Lower leg skin (tissue), 3 donors: ENCODE data around the gene YPEL1.

Experiments
- CTCF ChIP-seq, 3 donors: fragments of 450-650 bp; IDR thresholded peaks; one replicate each; pipeline ENCODE4 v1.5.1; 2016; ENCODE audit warnings: antibody characterized with exemption in 3 of 3, mild to moderate bottlenecking in 3 of 3, moderate library complexity in 2 of 3
- POLR2A ChIP-seq, 2 donors: fragments of 450-650 bp; IDR thresholded peaks; one replicate each; pipeline ENCODE4 v1.6.1; 2016 to 2017; ENCODE audit warnings: antibody characterized with exemption in 2 of 2, mild to moderate bottlenecking in 1 of 2, moderate library complexity in 1 of 2

- no peak for TF ChIP-seq CTCF (IDR thresholded peaks at IDR 0.05)
- TF ChIP-seq POLR2A (IDR thresholded peaks at IDR 0.05) = no peak
Observed at GRCh38 chr22:21693333-21693998, 42.1 kb downstream of the YPEL1 start.
